ENCODE data around the gene PEAK1. TPM values are rescaled to one million over a fixed set of nuclear protein-coding genes. Genes with fewer than 3 reads are reported as not detected.

The PEAK1 gene
- total RNA-seq, 1 experiment from 2014 or later: 12.4 TPM

DNA sequence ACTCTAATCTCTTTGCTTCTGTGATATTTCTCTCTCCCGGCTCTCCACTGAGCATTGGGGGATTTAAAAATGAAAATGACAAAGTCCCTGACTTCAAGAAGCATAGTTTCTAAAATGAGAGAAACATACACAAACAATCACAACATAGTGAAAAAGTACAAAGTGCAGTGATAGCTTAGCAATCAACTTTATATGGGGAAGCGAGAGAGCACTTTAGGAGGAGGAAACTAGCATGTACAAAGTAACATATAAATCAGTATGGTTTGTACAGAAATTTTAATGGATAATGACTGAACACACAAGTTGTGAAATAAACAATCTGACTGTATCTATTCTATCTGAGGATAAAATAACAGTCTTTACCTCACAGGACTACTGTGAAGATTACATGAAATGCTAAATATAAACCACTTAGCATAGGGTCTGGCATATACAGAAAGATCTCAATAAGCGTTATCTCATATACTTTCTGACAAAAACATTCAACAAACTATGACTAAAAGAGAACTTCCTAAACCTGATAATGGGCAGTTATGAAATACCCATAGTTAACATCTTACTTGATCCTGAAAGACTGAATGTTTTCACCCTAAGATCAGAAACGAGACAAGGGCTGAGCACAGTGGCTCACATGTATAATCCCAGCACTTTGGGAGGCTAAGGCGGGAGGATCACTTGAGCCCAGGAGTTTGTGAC lies 61.2 kb downstream of the PEAK1 start:
- no peak for DNase-seq (ENCODE audit: low read depth)

GRCh38 chr15:77356305-77356704 lies 63.6 kb downstream of the PEAK1 start:
- DNase-seq (ENCODE audit: low read depth): no peak

DNA sequence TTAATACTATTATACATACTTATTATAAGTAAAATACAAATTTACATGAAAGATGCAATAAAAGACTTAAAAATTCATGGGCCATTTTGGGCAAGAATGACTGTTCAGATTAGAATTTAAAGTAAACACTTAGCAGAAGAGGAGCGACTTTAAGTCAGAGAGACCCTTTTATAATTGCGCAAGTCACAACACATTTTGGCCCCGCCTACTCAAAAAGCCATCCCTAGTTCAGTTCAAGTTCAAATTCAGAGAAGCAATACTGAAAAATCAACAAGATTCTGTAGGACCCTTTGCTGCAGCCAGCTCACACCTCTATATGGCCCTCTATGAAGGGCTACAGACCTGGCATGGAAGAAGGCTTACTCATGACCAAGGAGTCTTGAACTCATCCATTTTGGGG lies 64.6 kb downstream of the PEAK1 start:
- DNase-seq (ENCODE audit: low read depth): no peak

GRCh38 chr15:77354063-77354462 lies 65.8 kb downstream of the PEAK1 start:
- DNase-seq (ENCODE audit: low read depth): no peak

DNA sequence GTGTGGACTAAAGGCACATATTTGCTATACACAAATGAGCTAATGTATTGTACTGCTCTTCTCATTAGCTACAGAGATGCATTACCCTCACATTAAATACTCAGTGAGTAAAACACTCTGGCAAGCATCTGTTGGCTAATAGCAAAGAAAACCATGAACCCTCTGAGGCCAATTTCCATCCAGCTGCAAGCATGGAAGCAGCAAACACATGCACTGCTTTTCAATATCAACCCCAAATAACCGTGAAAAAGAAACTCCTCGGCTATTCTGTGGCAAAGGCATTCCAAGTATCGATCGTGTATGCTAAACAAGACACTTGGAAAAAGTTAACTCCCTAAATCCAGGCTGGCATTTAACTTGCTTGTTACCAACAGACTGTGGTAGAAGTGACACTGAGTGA lies 67.0 kb downstream of the PEAK1 start:
- no peak for DNase-seq (ENCODE audit: low read depth)

- no peak for DNase-seq (ENCODE audit: low read depth)
Measured at GRCh38 chr15:77350792-77351191, 69.1 kb downstream of the PEAK1 start.

DNA sequence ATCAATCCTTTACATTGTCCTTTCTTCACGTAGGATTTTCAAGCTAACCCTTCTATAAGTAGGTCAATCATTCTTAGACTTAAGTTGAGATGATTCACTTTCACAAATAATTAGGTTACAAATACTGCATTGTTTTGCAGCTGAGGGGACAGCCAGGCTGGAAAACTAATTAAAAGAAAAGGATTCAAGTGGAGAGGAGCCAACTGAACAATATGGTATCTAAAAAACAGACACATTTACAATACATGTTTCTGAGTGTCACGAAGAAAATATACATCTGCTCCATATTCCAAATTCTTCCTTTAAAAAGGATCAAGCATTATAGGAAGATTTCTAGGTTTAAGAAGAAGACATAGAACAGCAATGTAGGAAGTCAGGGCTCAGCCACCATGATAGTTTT lies 70.2 kb downstream of the PEAK1 start:
- DNase-seq (ENCODE audit: low read depth): no peak

- no peak for DNase-seq (ENCODE audit: low read depth)
Measured at GRCh38 chr15:77348511-77348910, 71.4 kb downstream of the PEAK1 start.

GRCh38 chr15:77347197-77347596 lies 72.7 kb downstream of the PEAK1 start:
- no peak for DNase-seq (ENCODE audit: low read depth)

DNA sequence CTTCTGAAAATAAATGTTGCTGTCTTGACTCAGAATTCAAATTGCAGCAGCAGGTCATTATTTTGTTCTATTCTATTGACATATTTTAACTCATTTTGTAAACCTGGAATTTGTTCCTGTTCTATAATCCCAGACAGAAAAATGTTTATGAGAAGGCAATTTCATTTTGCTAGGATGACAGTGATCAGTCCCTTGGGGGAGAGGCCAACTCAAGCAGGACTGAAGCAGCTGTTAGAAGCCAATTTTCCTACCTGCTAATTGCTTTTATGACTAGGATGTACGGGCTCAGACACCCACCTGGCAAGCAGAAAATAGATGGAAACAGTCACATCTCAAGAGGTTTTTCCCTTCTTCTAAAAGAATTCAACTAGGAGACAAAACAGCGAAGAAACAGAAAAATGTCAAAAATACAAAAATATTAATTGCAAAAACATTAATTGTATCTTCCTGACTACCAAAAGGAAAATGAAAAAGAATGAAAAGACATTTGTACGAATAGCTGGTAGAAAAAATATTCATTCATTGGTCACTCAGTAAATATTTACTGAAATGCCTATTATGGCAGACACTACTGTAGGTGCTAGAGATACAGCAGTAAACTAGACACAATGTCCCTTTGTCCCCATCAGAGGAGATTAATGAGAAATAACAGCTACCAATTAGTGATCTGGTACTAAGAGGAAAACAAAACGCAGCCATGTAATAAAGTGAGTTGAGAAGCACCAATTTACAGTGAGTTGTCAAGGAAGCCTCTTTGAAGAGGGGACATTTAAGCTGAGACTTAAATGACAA lies 73.5 kb downstream of the PEAK1 start:
- DNase-seq (ENCODE audit: low read depth): no peak

DNA sequence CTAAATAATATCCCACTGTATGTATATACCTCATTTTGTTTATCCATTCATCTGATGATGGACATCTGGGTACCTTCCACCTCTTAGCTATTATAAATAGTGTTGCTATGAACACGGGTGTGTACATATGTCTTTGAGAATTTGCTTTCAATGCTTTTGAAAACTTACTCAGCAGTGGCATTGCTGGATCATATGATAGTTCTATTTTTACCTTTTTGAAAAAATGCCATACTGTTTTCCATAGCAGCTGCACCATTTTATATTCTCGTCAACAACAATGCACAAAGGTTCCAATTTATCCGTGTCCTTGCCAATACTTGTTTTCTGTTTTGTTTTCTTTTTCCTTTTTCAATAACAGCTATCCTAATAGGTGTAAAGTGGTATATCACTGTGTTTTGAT lies 77.1 kb downstream of the PEAK1 start:
- no peak for DNase-seq (ENCODE audit: low read depth)

DNA sequence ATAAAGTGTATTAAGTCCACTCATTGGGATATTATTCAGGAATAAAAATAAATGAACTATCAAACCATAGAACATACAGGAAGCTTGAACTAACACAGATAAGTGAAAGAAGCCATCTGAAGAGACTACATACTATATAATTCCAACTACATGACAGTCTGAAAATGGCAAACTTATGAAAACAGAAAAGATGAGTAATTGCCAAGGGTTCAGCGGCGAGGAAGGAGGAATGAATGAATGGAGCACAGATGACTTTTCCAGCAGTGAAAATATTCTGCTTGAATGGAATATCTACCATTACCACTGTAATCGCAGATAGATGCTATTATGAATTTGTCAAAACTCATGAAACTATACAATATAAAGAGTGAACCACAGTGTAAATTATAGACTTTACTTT lies 79.7 kb downstream of the PEAK1 start:
- DNase-seq (ENCODE audit: low read depth): no peak

- no peak for DNase-seq (ENCODE audit: low read depth)
Measured at GRCh38 chr15:77336006-77336405, 83.9 kb downstream of the PEAK1 start.

GRCh38 chr15:77335298-77335697 lies 84.6 kb downstream of the PEAK1 start:
- peak; percentile 14 for DNase-seq (ENCODE audit: low read depth)

- no peak for DNase-seq (ENCODE audit: low read depth)
Measured at GRCh38 chr15:77333166-77333565, 86.7 kb downstream of the PEAK1 start.

DNA sequence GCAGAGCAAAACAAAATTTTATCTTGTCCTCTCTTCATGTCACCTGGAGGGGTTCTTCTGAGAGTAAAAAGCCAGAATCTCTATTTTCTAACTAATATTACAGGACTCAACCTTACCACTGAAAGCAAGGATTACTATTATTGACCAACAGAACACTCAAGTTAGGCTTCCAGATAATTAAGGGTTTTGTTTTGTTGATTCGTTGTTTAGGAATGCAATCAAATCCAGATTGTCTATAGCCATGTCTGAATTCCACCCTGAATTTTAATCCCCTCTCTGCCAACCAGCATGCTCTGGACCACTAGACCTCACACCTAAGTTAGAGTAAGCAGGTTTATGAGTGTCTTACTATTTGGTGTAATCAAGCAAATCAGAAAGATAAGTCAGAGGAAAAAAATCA lies 90.7 kb downstream of the PEAK1 start:
- DNase-seq (ENCODE audit: low read depth): peak; percentile 10

GRCh38 chr15:77327844-77328529 lies 91.9 kb downstream of the PEAK1 start:
- DNase-seq (ENCODE audit: low read depth): no peak

GRCh38 chr15:77327168-77327567 lies 92.7 kb downstream of the PEAK1 start:
- no peak for DNase-seq (ENCODE audit: low read depth)

DNA sequence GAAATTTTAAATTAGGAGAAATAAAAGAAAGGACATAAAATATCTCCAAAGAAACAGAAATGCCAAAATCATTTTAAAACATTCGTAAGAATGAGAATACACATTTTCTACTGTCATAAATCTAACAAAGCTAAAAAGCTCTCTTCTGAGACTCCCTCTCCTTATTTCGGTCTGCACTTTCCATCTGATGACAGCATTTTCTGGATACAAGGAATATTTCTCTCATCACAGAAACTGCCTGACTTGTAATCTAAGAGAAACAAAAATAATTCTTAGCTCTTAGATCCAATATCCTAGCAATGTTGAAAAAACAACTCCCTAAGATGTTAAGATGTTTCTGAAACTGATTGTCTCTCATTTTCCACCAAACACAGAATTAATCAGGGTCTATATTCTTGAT lies 93.5 kb downstream of the PEAK1 start:
- DNase-seq (ENCODE audit: low read depth): no peak

GRCh38 chr15:77312523-77312922 lies 107.4 kb downstream of the PEAK1 start:
- no peak for DNase-seq (ENCODE audit: low read depth)

- DNase-seq (ENCODE audit: low read depth): peak; percentile 31
Measured at GRCh38 chr15:77311618-77312398, 108.1 kb downstream of the PEAK1 start.

DNA sequence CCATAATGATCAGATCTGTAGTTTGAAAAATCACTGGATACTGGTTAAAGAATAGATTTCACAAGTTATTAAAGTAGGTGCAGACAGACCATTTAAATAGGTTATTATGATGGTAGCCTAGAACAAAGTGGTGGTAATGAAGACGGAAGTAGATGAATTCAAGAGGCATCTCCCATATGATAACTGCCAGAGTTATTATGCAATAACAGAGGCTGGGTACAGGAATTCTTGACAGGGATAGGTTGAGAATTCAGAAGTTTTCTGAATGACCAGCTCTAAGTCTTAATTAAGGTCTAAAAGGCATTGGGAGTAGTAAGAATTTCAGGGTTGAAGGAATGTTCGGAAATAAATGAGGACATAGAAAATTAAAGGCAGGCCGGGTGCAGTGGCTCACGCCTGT lies 108.9 kb downstream of the PEAK1 start:
- no peak for DNase-seq (ENCODE audit: low read depth)
